Panc1 (cell line): ENCODE measurements around the gene GPR135.

Source experiments
- POLR2AphosphoS5 ChIP-seq: IDR thresholded peaks from 2 replicates; pipeline ENCODE4 v1.6.1; 2012; ENCODE audit warnings: mild to moderate bottlenecking, low read depth, low read length, moderate library complexity
- REST ChIP-seq, 2 experiments: IDR thresholded peaks; 2 replicates each; pipeline ENCODE4 v1.6.1; 2011 to 2012; ENCODE audit warnings: low read depth in 2 of 2, control low read depth in 1 of 2, low read length in 1 of 2, mild to moderate bottlenecking in 1 of 2, moderate library complexity in 1 of 2; ENCODE audit not compliant: insufficient read depth in 1 of 2
- TCF7L2 ChIP-seq: IDR thresholded peaks from 2 replicates; pipeline ENCODE4 v1.6.1; 2011; ENCODE audit warnings: mild to moderate bottlenecking, low read depth, low read length, inconsistent platforms
- TF ChIP-seq, protein P1 (sequence below): fragments of 450-650 bp; IDR thresholded peaks from 2 replicates; pipeline ENCODE4 v1.5.1; 2017; ENCODE audit warnings: mild to moderate bottlenecking

- TF ChIP-seq, protein P1, sequence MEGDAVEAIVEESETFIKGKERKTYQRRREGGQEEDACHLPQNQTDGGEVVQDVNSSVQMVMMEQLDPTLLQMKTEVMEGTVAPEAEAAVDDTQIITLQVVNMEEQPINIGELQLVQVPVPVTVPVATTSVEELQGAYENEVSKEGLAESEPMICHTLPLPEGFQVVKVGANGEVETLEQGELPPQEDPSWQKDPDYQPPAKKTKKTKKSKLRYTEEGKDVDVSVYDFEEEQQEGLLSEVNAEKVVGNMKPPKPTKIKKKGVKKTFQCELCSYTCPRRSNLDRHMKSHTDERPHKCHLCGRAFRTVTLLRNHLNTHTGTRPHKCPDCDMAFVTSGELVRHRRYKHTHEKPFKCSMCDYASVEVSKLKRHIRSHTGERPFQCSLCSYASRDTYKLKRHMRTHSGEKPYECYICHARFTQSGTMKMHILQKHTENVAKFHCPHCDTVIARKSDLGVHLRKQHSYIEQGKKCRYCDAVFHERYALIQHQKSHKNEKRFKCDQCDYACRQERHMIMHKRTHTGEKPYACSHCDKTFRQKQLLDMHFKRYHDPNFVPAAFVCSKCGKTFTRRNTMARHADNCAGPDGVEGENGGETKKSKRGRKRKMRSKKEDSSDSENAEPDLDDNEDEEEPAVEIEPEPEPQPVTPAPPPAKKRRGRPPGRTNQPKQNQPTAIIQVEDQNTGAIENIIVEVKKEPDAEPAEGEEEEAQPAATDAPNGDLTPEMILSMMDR, result no peak
- no peak for TF ChIP-seq REST (IDR thresholded peaks at IDR 0.05; ENCODE audit: insufficient read depth in 1 of 2, low read depth in 2 of 2, low read length in 1 of 2)
- no peak for TF ChIP-seq POLR2AphosphoS5
- TF ChIP-seq TCF7L2, result no peak
Observed at GRCh38 chr14:59483363-59483762, 18.2 kb upstream of the GPR135 start.
